ENCODE results near the gene HOXA11. TPM values are rescaled to one million over a fixed set of nuclear protein-coding genes. Genes with fewer than 3 reads are reported as not detected.

HOXA11 gene
- total and polyA plus RNA-seq, 10 of the 15 experiments (the other 5 are each of a cell fraction or from before 2014, with no cell fraction given) = not detected

GRCh38 chr7:27151341-27151930, 33.6 kb downstream of the HOXA11 start:
- no peaks in the 10 kb centered on the region for H4K20me1 ChIP-seq (ENCODE audit: control insufficient read depth, insufficient read depth)
- BruUV-seq (replicated peaks) = no TSS peak
- in situ Hi-C loops (cut with MboI) (loop anchor here (25.0 kb wide), 1 partner anchor 1064 kb away; no protein-coding TSS in a partner anchor), intact Hi-C loops (cut with micrococcal nuclease; ENCODE audit: unreplicated experiment) (no loop called here)
- peak overlapping the region; percentile 67 for H3K4me3 ChIP-seq
- no peaks in the 10 kb centered on the region for H3K79me2 ChIP-seq (ENCODE audit: control insufficient read depth, insufficient read depth, low read length)
- under 1% methylated on average over 27 of the region's 27 CpGs for WGBS (ENCODE audit: insufficient coverage, insufficient replicate concordance, low lambda C conversion rate, missing lambda C conversion rate)
- DNase-seq (ENCODE audit: low read depth, low spot score) (no peak), FAIRE-seq (no peak), ATAC-seq (no peak)
- peaks cover 20 to 63% of the 10 kb centered on the region in 2 experiments for H3K27me3 ChIP-seq (replicated peaks in 1 of 2; ENCODE audit: control insufficient read depth in 2 of 2, insufficient read depth in 2 of 2, low read length in 1 of 2)
- TF ChIP-seq EGR1 (IDR thresholded peaks at IDR 0.05; ENCODE audit: borderline replicate concordance in 1 of 2, low read depth in 2 of 2, low read length in 2 of 2) (0 out of 3 replicates have a peak, but pooled peaks of 1 of the 2 experiments have one; percentile 10), CTCF (IDR thresholded peaks at IDR 0.05 in 2 of 3, conservative IDR thresholded peaks at IDR 0.05 in 1 of 3; ENCODE audit: control insufficient read depth in 2 of 3, extremely low read depth in 1 of 3, insufficient read depth in 1 of 3, low read depth in 3 of 3, low read length in 3 of 3) (peak in 1 of 3 experiments; percentile 6; a peak in 1 of 6 replicates)
- TF ChIP-seq, protein P1, sequence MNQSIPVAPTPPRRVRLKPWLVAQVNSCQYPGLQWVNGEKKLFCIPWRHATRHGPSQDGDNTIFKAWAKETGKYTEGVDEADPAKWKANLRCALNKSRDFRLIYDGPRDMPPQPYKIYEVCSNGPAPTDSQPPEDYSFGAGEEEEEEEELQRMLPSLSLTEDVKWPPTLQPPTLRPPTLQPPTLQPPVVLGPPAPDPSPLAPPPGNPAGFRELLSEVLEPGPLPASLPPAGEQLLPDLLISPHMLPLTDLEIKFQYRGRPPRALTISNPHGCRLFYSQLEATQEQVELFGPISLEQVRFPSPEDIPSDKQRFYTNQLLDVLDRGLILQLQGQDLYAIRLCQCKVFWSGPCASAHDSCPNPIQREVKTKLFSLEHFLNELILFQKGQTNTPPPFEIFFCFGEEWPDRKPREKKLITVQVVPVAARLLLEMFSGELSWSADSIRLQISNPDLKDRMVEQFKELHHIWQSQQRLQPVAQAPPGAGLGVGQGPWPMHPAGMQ (IDR thresholded peaks at IDR 0.05; ENCODE audit: borderline replicate concordance) = no peak
- H2AFZ ChIP-seq (ENCODE audit: control insufficient read depth, low read depth, low read length) = peak overlapping the region; percentile 77; the same call in 1 of the 2 replicates
- H3K9me3 ChIP-seq (replicated peaks; ENCODE audit: control insufficient read depth, insufficient read depth, low read length) = no peaks in the 10 kb centered on the region; the same call in 2 of the 3 replicates
- no peaks in the 10 kb centered on the region; the same call in 1 of the 2 replicates for H3K4me1 ChIP-seq (ENCODE audit: control insufficient read depth, insufficient read depth, low read length)
- ChIA-PET POLR2A (no interaction called here), RAD21 (ENCODE audit: unreplicated experiment) (interaction anchor here (0.8 to 2.8 kb wide), 9 partner anchors 17 to 782 kb away, joined by 3 to 10 read pairs (median 4); partner anchors contain the start of gene HOXA1), SMC1A (ENCODE audit: uncharacterized antibody, unreplicated experiment) (interaction anchor here (1.1 to 3.2 kb wide), 9 partner anchors 8 to 1259 kb away, joined by 3 to 17 read pairs (median 4); partner anchors contain the start of gene SKAP2), CTCF (interaction anchor here (0.8 to 5.5 kb wide), 16 partner anchors 8 to 1257 kb away, joined by 3 to 38 read pairs (median 6); no protein-coding TSS in a partner anchor)
- H3K27ac ChIP-seq (ENCODE audit: control insufficient read depth, insufficient read depth) = no peak overlapping the region
- no peaks in the 10 kb centered on the region for H3K36me3 ChIP-seq (ENCODE audit: control insufficient read depth in 2 of 2, insufficient read depth in 2 of 2, low read length in 1 of 2)
- no peak overlapping the region for H3K9ac ChIP-seq (ENCODE audit: control insufficient read depth, insufficient read depth, low read length)
- H3K4me2 ChIP-seq (ENCODE audit: control insufficient read depth, insufficient read depth) = peak overlapping the region; percentile 91
